RWPE2 (cell line): ENCODE measurements around the gene DPT.

Experiments
- ATAC-seq: fragments of 200-7000 bp; cut with Tn5 transposase; 3 replicates; pipeline ENCODE4 v1.9.1; 2021; ENCODE audit warnings: low read depth
- DNase-seq: peaks from one replicate; pipeline ENCODE4 v3.0.0-alpha.2; 2020; ENCODE audit warnings: low spot score
- H3K27ac ChIP-seq: fragments of 450-650 bp; 2 replicates; pipeline ENCODE4 v1.5.1; 2017; ENCODE audit warnings: mild to moderate bottlenecking; ENCODE audit not compliant: poor library complexity, severe bottlenecking
- H3K27me3 ChIP-seq: fragments of 250-450 bp; sonication (Bioruptor Pico); 2 replicates; pipeline ENCODE4 v1.5.1; 2021; ENCODE audit warnings: mild to moderate bottlenecking, moderate library complexity; ENCODE audit not compliant: insufficient read depth, poor library complexity, severe bottlenecking
- H3K36me3 ChIP-seq: fragments of 250-450 bp; sonication (Bioruptor Pico); 2 replicates; pipeline ENCODE4 v1.5.1; 2020; ENCODE audit warnings: low read depth, mild to moderate bottlenecking, moderate library complexity
- H3K4me1 ChIP-seq: fragments of 250-450 bp; sonication (Bioruptor Pico); 2 replicates; pipeline ENCODE4 v1.5.1; 2021; ENCODE audit warnings: mild to moderate bottlenecking, moderate library complexity; ENCODE audit not compliant: insufficient read depth, poor library complexity, severe bottlenecking
- H3K4me3 ChIP-seq: fragments of 250-450 bp; sonication (Bioruptor Pico); 2 replicates; pipeline ENCODE4 v1.5.1; 2021; ENCODE audit warnings: mild to moderate bottlenecking, moderate library complexity; ENCODE audit not compliant: severe bottlenecking
- H3K9me3 ChIP-seq: fragments of 250-450 bp; sonication (Bioruptor Pico); 2 replicates; pipeline ENCODE4 v1.5.1; 2021; ENCODE audit warnings: mild to moderate bottlenecking, moderate library complexity; ENCODE audit not compliant: severe bottlenecking
- TF ChIP-seq, protein P1 (sequence below): fragments of 450-650 bp; IDR thresholded peaks from one replicate; pipeline ENCODE4 v1.5.1; 2017; ENCODE audit warnings: mild to moderate bottlenecking, moderate library complexity; ENCODE audit not compliant: poor library complexity, severe bottlenecking

Gene DPT

DNA sequence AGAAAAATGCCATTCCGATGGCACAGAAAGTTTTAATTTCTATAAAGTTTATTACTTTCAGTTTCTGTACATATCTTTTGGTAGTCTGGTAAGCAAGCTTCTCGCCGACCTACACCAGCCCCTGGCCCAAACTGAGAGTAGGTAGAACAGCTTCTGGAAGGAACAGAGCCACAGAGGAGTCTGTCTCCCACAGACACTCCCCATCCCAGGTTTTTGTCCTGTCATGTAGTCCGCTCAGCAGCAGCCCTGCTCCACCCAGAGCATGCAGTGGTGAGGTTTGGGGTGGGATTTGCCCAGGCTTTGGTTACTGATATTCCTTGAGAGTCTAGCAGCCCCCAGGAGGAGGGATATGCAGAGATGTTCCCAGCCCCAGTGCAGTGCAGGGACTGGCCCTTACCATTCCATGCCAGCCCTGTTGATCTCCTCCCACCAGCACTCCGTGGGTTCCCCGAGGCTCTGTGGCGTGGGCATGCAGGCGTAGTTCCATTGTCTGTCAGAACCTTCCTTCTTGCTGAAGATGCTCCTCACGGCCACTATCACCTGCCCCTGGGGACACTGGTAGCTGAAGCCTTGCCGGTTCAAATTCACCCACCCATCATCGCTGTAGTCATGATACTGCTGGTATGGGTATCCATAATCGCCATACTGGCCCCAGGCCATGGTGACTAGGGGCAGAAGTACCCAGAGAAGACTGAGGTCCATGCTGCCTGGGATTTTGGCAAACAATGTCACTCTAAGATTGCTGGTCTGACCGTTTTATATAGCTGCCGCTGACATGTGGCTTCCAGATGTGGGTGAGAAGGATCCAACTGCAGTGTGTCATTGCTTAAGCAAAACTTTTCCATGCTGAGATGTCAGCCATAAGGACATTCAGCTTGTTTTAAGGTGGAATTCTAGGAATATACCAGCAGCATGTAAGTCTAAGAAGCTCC lies at the start of gene DPT:
Gene DPT (minus strand): TSS at position 734 of the 932 bp plus-strand sequence. CDS start 32 bp downstream, at position 702.
- no peak for DNase-seq
- Histone ChIP-seq H3K9me3 (no peaks in the 10 kb centered on the region), H3K27ac (no peak within 1 kb of the TSS), H3K27me3 (no peaks in the 10 kb centered on the region), H3K36me3 (no peaks in the 10 kb centered on the region), H3K4me1 (no peaks in the 10 kb centered on the region), H3K4me3 (no peak within 1 kb of the TSS)
- no peak for ATAC-seq
- TF ChIP-seq, protein P1, sequence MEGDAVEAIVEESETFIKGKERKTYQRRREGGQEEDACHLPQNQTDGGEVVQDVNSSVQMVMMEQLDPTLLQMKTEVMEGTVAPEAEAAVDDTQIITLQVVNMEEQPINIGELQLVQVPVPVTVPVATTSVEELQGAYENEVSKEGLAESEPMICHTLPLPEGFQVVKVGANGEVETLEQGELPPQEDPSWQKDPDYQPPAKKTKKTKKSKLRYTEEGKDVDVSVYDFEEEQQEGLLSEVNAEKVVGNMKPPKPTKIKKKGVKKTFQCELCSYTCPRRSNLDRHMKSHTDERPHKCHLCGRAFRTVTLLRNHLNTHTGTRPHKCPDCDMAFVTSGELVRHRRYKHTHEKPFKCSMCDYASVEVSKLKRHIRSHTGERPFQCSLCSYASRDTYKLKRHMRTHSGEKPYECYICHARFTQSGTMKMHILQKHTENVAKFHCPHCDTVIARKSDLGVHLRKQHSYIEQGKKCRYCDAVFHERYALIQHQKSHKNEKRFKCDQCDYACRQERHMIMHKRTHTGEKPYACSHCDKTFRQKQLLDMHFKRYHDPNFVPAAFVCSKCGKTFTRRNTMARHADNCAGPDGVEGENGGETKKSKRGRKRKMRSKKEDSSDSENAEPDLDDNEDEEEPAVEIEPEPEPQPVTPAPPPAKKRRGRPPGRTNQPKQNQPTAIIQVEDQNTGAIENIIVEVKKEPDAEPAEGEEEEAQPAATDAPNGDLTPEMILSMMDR: no peak

DNA sequence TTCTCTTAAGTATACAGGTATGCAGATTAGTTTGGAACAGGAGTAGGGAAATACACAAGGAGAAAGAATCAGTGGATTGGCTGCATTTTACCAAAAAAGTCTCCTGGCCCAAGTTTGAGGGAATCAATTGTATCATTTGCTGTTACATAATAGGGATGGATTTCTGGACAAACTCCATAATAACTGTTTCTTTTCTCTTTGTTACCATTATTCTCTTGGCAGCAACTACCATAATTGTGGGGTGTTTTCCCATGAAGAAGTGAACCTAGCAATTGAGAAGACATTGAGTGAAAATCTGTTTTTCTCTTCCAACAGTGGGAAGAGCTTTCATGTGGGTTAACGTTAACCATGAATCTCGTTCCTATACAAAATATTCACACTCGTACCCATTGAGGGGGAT lies 46.4 kb upstream of the DPT start:
- ATAC-seq (no peak), DNase-seq (no peak)
- no peaks in the 10 kb centered on the region for H3K9me3 ChIP-seq

DNA sequence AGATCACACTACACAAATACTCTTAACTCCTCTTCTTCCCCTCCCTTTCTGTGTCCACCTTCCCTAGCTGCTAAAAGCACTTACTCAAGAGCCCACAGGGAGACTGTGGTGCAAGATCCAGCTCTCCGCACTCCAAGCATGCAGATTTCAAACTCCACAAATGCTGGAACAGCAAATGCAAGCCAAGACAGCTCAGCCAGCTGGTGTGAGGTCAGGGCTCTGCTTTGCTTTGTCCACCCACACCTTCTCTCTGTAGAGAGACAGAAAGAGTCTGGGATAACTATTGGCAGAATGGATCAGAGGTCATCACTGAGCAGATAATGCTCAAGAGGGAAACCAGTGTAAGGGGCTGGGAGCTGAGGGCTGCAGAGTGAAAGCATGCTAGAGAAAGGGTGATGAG lies 45.2 kb upstream of the DPT start:
- no peak for ATAC-seq
- TF ChIP-seq, protein P1: no peak
- Histone ChIP-seq H3K27me3 (no peaks in the 10 kb centered on the region), H3K36me3 (no peaks in the 10 kb centered on the region), H3K9me3 (no peaks in the 10 kb centered on the region), H3K27ac (no peak overlapping the region), H3K4me1 (no peaks in the 10 kb centered on the region), H3K4me3 (no peak overlapping the region)
- no peak for DNase-seq

More for the DNA sequence above, 46.4 kb upstream of the DPT start:
- H3K36me3 ChIP-seq: no peaks in the 10 kb centered on the region
- H3K4me3 ChIP-seq: no peak overlapping the region
- no peaks in the 10 kb centered on the region for H3K27me3 ChIP-seq
- TF ChIP-seq, protein P1: no peak
- H3K27ac ChIP-seq: no peak overlapping the region
- no peaks in the 10 kb centered on the region for H3K4me1 ChIP-seq

GRCh38 chr1:168772428-168773060 lies 43.5 kb upstream of the DPT start:
- no peak overlapping the region for H3K27ac ChIP-seq
- no peak for DNase-seq
- TF ChIP-seq, protein P1: no peak
- H3K9me3 ChIP-seq: no peaks in the 10 kb centered on the region
- no peak overlapping the region for H3K4me3 ChIP-seq
- H3K36me3 ChIP-seq: no peaks in the 10 kb centered on the region
- no peaks in the 10 kb centered on the region for H3K27me3 ChIP-seq
- ATAC-seq: no peak
- H3K4me1 ChIP-seq: no peaks in the 10 kb centered on the region
